A549 (cell line): ENCODE results near the gene ARAP1. TPM values are rescaled to one million over a fixed set of nuclear protein-coding genes. Genes with fewer than 3 reads are reported as not detected.
A peak's percentile ranks its signal among the peaks of the same experiment; 100 is the strongest.

Source experiments
- ATAC-seq, 2 experiments: fragments of 200-7000 bp in 1 of 2; fragments of >200 bp in 1 of 2; cut with Nextera tagmentation in 1 of 2; cut with Tn5 transposase in 1 of 2; 3 replicates each; pipeline versions ENCODE4 v1.8.0 to v1.9.1; 2018 to 2020; ENCODE audit warnings: mild to moderate bottlenecking in 1 of 2, moderate library complexity in 1 of 2
- CTCF ChIA-PET: fragments of 300-600 bp; sonication (Branson Sonifier 250); formaldehyde crosslinking; extraction: SDS; loops from one replicate; lab custom pipeline; 2021; ENCODE audit warnings: antibody characterized with exemption, inconsistent platforms; lab: Yijun Ruan, JAX
- POLR2A ChIA-PET: fragments of 350-600 bp; formaldehyde crosslinking; extraction: SDS; loops from one replicate; lab custom pipeline; 2021; ENCODE audit warnings: antibody characterized with exemption, inconsistent platforms; lab: Yijun Ruan, JAX
- DNase-seq, 2 experiments: peaks; one replicate each; pipeline versions ENCODE4 v3.0.0 to v3.0.0-alpha.2; 2011 to 2016; ENCODE audit warnings: low read depth in 1 of 2, low spot score in 1 of 2
- FAIRE-seq: peaks from 2 replicates; lab custom pipeline; 2011; peaks lifted over from hg19 to GRCh38; lab: Jason Lieb, UNC
- H3K27ac ChIP-seq, 2 experiments: fragments of >200 bp; sonication (Bioruptor Twin); formaldehyde crosslinking; 3 replicates each; pipeline ENCODE4 v1.5.1; 2016 to 2017
- H3K4me1 ChIP-seq: fragments of >200 bp; sonication (Bioruptor Twin); formaldehyde crosslinking; 3 replicates; pipeline ENCODE4 v1.6.1; 2016
- H3K4me2 ChIP-seq: fragments of >200 bp; sonication (Bioruptor Twin); formaldehyde crosslinking; 3 replicates; pipeline ENCODE4 v1.6.1; 2016
- H3K4me3 ChIP-seq: fragments of >200 bp; sonication (Bioruptor Twin); formaldehyde crosslinking; 3 replicates; pipeline ENCODE4 v1.5.1; 2016
- H3K9me3 ChIP-seq: fragments of >200 bp; sonication (Bioruptor Twin); formaldehyde crosslinking; 3 replicates; pipeline ENCODE4 v1.6.1; 2016
- CHD2 ChIP-seq: fragments of 150-350 bp; IDR thresholded peaks from 2 replicates; pipeline ENCODE4 v1.6.1; 2014; ENCODE audit warnings: low read length; ENCODE audit not compliant: partially characterized antibody
- CHD4 ChIP-seq: fragments of 200-600 bp; sonication (generic); IDR thresholded peaks from 2 replicates; pipeline ENCODE4 v1.6.1; 2016; ENCODE audit warnings: antibody characterized with exemption, mild to moderate bottlenecking, borderline replicate concordance
- EHF ChIP-seq: fragments of 250-450 bp; sonication (Bioruptor Pico); IDR thresholded peaks from 2 replicates; pipeline ENCODE4 v1.5.0; 2020; ENCODE audit warnings: mild to moderate bottlenecking
- ELK1 ChIP-seq: fragments of 150-350 bp; IDR thresholded peaks from 2 replicates; pipeline ENCODE4 v1.6.1; 2014; ENCODE audit warnings: low read depth, mild to moderate bottlenecking, low read length
- GATA3 ChIP-seq: IDR thresholded peaks from 2 replicates; pipeline ENCODE4 v1.6.1; 2012; ENCODE audit warnings: borderline replicate concordance
- HDAC2 ChIP-seq: fragments of 200-600 bp; sonication (generic); IDR thresholded peaks from 2 replicates; pipeline ENCODE4 v1.6.1; 2016
- HOXA7 ChIP-seq: fragments of 250-450 bp; sonication (Bioruptor Pico); IDR thresholded peaks from 2 replicates; pipeline ENCODE4 v1.5.0; 2020; ENCODE audit warnings: mild to moderate bottlenecking, moderate library complexity
- KDM1A ChIP-seq: fragments of 200-600 bp; sonication (generic); IDR thresholded peaks from 2 replicates; pipeline ENCODE4 v1.6.1; 2016; ENCODE audit warnings: low read depth, mild to moderate bottlenecking
- KDM5A ChIP-seq: fragments of 200-600 bp; sonication (generic); IDR thresholded peaks from 2 replicates; pipeline ENCODE4 v1.6.1; 2016; ENCODE audit warnings: antibody characterized with exemption, mild to moderate bottlenecking
- NFE2L2 ChIP-seq: fragments of 150-350 bp; conservative IDR thresholded peaks from 2 replicates; pipeline ENCODE4 v1.6.1; 2014; ENCODE audit warnings: low read length
- POLR2AphosphoS2 ChIP-seq: conservative IDR thresholded peaks from 2 replicates; pipeline ENCODE4 v1.6.1; 2012; ENCODE audit warnings: low read length, improper control_type of control experiment, inconsistent platforms
- RAD21 ChIP-seq, 2 experiments: fragments of >200 bp in 1 of 2; sonication (Bioruptor Twin) in 1 of 2; formaldehyde crosslinking in 1 of 2; IDR thresholded peaks in 1 of 2; conservative IDR thresholded peaks in 1 of 2; 2 replicates in 1 of 2; 3 replicates in 1 of 2; pipeline ENCODE4 v1.6.1; 2012 to 2018; ENCODE audit warnings: inconsistent platforms in 1 of 2
- RARB ChIP-seq: fragments of 250-450 bp; sonication (Bioruptor Pico); IDR thresholded peaks from 2 replicates; pipeline ENCODE4 v1.8.0; 2021; ENCODE audit warnings: mild to moderate bottlenecking, moderate library complexity
- RCOR1 ChIP-seq: fragments of 150-350 bp; IDR thresholded peaks from 2 replicates; pipeline ENCODE4 v1.6.1; 2014; ENCODE audit warnings: antibody characterized with exemption, low read length, low read depth
- REST ChIP-seq: fragments of 200-600 bp; sonication (generic); IDR thresholded peaks from 2 replicates; pipeline ENCODE4 v1.6.1; 2016; ENCODE audit warnings: antibody characterized with exemption, mild to moderate bottlenecking, moderate library complexity
- RFX5 ChIP-seq: fragments of 450-650 bp; IDR thresholded peaks from 2 replicates; pipeline ENCODE4 v1.7.1; 2014; ENCODE audit warnings: antibody characterized with exemption, mild to moderate bottlenecking, moderate library complexity
- RNF2 ChIP-seq: fragments of 200-600 bp; sonication (generic); IDR thresholded peaks from 2 replicates; pipeline ENCODE4 v1.6.1; 2016; ENCODE audit warnings: low read depth, mild to moderate bottlenecking, antibody characterized with exemption, moderate library complexity, borderline replicate concordance
- SMC3 ChIP-seq: fragments of >200 bp; sonication (Bioruptor Twin); formaldehyde crosslinking; IDR thresholded peaks from 3 replicates; pipeline ENCODE4 v1.6.1; 2018; ENCODE audit warnings: inconsistent platforms
- SREBF2 ChIP-seq: fragments of 450-650 bp; IDR thresholded peaks from 2 replicates; pipeline ENCODE4 v1.6.1; 2014; ENCODE audit warnings: mild to moderate bottlenecking, moderate library complexity
- USF2 ChIP-seq: fragments of 450-650 bp; IDR thresholded peaks from 2 replicates; pipeline ENCODE4 v1.6.1; 2014; ENCODE audit warnings: antibody characterized with exemption
- WGBS: methylation state at CpG from one replicate; pipeline ENCODE4 v1.1.6; 2017; ENCODE audit errors: missing lambda C conversion rate; 5-methylcytosine and 5-hydroxymethylcytosine counted together
- polyA plus RNA-seq, 4 experiments: library from polyadenylated mRNA; depleted of rRNA in 3 of 4; stranded (reverse); fragments of >200 nt; fragmentation: RNase III in 1 of 4; extraction: RNeasy Plus Mini Kit Qiagen cat#74134 plus additional on column Dnase treatment in 1 of 4; gene quantifications; 2 replicates in 3 of 4; 3 replicates in 1 of 4; pipeline ENCODE4 v1.2.3, GENCODE V29; 2011 to 2017
- TF ChIP-seq, protein P1 (sequence below): fragments of 250-450 bp; sonication (Bioruptor Pico); IDR thresholded peaks from 2 replicates; pipeline ENCODE4 v1.5.0; 2020; ENCODE audit warnings: low read depth, mild to moderate bottlenecking, moderate library complexity
- TF ChIP-seq, protein P2 (sequence below): IDR thresholded peaks from 2 replicates; pipeline ENCODE4 v1.6.1; 2012
- TF ChIP-seq, protein P3 (sequence below): IDR thresholded peaks from 2 replicates; pipeline ENCODE4 v1.6.1; 2012; ENCODE audit warnings: low read depth, borderline replicate concordance

ARAP1 gene
- polyA plus RNA-seq, 2 of the 4 experiments (the other 2 are of a cell fraction), result 29.5 to 30.1 TPM

GRCh38 chr11:72774499-72774898 is 22.3 kb upstream of the ARAP1 start:
- Histone ChIP-seq H3K4me2 (no peak overlapping the region), H3K4me1 (peaks cover 25% of the 10 kb centered on the region), H3K9me3 (no peaks in the 10 kb centered on the region), H3K27ac (no peak overlapping the region)
- no peak for DNase-seq
- 80% methylated on average over 6 of the region's 6 CpGs for WGBS
- TF ChIP-seq NFE2L2 (no peak), POLR2AphosphoS2 (no peak), USF2 (no peak), ELK1 (no peak)
- TF ChIP-seq, all 56 proteins: peak for 0
- FAIRE-seq (no peak), ATAC-seq (no peak)
- no peak overlapping the region for H3K4me3 ChIP-seq
- POLR2A ChIA-PET, result no interaction called here
- CTCF ChIA-PET, result interaction anchor here (1.1 to 5.3 kb wide), 3 partner anchors 12 to 50 kb away, joined by 3 to 44 read pairs (median 14); partner anchors contain the start of gene STARD10

GRCh38 chr11:72773696-72774095 is 21.5 kb upstream of the ARAP1 start:
- Histone ChIP-seq H3K4me3 (no peak overlapping the region), H3K9me3 (no peaks in the 10 kb centered on the region)
- ATAC-seq, result no peak
- TF ChIP-seq GATA3 (no peak), HDAC2 (no peak), KDM1A (no peak), RARB (CRISPR knock-in tag) (no peak), SMC3 (no peak), REST (no peak), KDM5A (no peak), RNF2 (no peak), NFE2L2 (no peak)
- TF ChIP-seq, protein P1, sequence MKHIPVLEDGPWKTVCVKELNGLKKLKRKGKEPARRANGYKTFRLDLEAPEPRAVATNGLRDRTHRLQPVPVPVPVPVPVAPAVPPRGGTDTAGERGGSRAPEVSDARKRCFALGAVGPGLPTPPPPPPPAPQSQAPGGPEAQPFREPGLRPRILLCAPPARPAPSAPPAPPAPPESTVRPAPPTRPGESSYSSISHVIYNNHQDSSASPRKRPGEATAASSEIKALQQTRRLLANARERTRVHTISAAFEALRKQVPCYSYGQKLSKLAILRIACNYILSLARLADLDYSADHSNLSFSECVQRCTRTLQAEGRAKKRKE, result no peak
- TF ChIP-seq, protein P2, sequence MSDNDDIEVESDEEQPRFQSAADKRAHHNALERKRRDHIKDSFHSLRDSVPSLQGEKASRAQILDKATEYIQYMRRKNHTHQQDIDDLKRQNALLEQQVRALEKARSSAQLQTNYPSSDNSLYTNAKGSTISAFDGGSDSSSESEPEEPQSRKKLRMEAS, result no peak
- TF ChIP-seq, all 56 proteins: peak for 0
- FAIRE-seq (no peak), DNase-seq (no peak)
- CTCF ChIA-PET, result interaction anchor here (0.7 to 3.1 kb wide), 2 partner anchors 9 to 49 kb away, joined by 3 to 14 read pairs; no protein-coding TSS in a partner anchor
- 87% methylated on average over 6 of the region's 6 CpGs for WGBS
- POLR2A ChIA-PET, result no interaction called here
- peaks cover 16% of the 10 kb centered on the region for H3K4me1 ChIP-seq
- no peak overlapping the region for H3K27ac ChIP-seq
- no peak overlapping the region for H3K4me2 ChIP-seq

DNA sequence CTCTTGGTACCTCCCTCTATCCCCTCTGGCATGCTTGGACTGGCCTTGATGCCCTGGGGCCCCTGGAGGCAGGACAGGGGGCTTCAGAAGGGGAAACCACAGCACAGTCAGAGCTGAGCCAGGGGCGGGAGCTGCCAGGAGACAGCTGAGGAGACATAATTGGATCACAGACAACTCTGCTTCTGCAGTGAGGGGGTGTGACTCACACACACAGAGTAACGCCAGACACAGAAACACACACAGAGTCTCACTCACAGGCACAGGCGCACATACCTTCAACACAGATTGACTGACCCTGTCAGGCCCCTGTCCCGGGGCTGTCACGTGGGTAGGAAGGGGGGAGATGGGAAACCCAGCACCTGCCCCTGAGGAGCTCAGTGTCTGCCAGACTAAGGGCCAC is 21.1 kb upstream of the ARAP1 start:
- no peak for FAIRE-seq
- no peak overlapping the region for H3K4me3 ChIP-seq
- no peaks in the 10 kb centered on the region for H3K9me3 ChIP-seq
- peak; percentile 12 to 28; a peak in 2 of 6 replicates for ATAC-seq
- POLR2A ChIA-PET, result no interaction called here
- H3K27ac ChIP-seq, result no peak overlapping the region
- no peak overlapping the region for H3K4me2 ChIP-seq
- WGBS, result 77% methylated on average over 5 of the region's 5 CpGs
- H3K4me1 ChIP-seq, result peaks cover 12% of the 10 kb centered on the region
- no peak for DNase-seq
- CTCF ChIA-PET, result interaction anchor here (0.7 to 3.1 kb wide), 3 partner anchors 9 to 48 kb away, joined by 3 to 14 read pairs (median 4); no protein-coding TSS in a partner anchor
- TF ChIP-seq, protein P3, sequence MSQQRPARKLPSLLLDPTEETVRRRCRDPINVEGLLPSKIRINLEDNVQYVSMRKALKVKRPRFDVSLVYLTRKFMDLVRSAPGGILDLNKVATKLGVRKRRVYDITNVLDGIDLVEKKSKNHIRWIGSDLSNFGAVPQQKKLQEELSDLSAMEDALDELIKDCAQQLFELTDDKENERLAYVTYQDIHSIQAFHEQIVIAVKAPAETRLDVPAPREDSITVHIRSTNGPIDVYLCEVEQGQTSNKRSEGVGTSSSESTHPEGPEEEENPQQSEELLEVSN, result no peak
- TF ChIP-seq SREBF2, result no peak
- TF ChIP-seq RAD21 (conservative IDR thresholded peaks at IDR 0.05 in 1 of 2, IDR thresholded peaks at IDR 0.05 in 1 of 2), result no peak
- TF ChIP-seq, protein P1, result no peak
- TF ChIP-seq HOXA7 (CRISPR knock-in tag), result no peak
- no peak for TF ChIP-seq RFX5
- no peak for TF ChIP-seq RARB (CRISPR knock-in tag)
- TF ChIP-seq CHD4, result no peak
- TF ChIP-seq HDAC2, result no peak
- no peak for TF ChIP-seq RCOR1
- no peak for TF ChIP-seq CHD2
- TF ChIP-seq EHF (CRISPR knock-in tag), result no peak
- no peak for TF ChIP-seq KDM1A
